HG02642 (cell line): ENCODE data around the gene AIFM2.
"Not testable (repeated sequence)": the region's sequence is repeated elsewhere in the genome, so short reads cannot be mapped to it uniquely, and the experiment has no call there.

Source experiments
- ATAC-seq: cut with Tn5 transposase; IDR thresholded peaks from one replicate; pipeline ENCODE4 v1.9.1; 2021; ENCODE audit warnings: mild to moderate bottlenecking; ENCODE audit not compliant: unreplicated experiment, poor library complexity

Gene AIFM2

GRCh38 chr10:70096705-70097420, 35.8 kb downstream of the AIFM2 start:
- no peak for ATAC-seq

DNA sequence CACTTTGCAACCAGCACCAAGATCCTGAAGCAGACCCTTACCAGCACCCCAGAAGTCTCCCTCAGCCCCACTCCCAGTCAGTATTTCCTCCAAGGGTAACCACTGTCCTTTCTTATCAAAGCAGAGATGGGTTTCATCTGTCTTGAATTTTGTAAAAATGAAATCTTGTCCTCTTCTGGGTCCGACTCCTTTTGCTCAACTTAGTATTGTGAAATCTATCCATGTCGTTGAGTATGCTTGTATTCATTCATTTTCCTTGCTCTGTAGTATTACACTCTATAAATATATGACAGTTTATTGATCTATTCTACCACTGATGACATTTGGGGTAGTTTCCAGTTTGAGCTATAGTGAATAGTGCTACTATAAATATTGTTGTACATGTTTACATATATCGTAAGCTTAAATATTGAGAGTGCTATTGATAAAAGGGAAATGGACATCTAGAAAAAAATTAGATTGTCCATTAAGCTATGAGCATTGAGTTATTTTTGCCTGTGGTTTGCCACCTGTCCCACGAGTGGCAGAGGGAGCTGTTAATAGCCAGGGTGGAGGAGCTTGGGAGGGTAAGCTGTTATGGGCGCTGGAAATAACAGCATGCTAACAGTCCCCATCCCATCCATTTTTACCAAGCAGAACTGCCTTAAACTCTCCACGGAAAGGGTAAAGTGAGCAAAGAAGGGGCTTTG, 36.5 kb downstream of the AIFM2 start:
- no peak for ATAC-seq

DNA sequence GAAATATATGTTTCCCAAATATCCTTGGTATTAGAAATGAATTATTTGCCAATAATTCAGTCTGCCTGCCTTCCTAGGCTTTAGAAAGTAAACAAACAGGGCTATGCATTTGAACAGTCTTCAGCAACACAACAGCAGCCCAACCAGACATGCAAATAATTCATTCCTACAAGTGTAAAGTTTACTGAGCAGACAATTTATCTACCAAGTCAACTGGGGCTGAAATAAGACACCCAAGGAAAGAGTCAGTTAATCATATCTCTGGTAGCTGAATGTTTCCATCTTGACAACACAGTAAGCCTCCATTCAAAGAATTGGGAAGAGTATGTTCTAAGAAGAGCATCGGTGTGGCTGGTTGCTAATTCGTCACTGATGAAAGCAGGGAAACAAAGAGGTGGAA, 38.4 kb downstream of the AIFM2 start:
- ATAC-seq = no peak

DNA sequence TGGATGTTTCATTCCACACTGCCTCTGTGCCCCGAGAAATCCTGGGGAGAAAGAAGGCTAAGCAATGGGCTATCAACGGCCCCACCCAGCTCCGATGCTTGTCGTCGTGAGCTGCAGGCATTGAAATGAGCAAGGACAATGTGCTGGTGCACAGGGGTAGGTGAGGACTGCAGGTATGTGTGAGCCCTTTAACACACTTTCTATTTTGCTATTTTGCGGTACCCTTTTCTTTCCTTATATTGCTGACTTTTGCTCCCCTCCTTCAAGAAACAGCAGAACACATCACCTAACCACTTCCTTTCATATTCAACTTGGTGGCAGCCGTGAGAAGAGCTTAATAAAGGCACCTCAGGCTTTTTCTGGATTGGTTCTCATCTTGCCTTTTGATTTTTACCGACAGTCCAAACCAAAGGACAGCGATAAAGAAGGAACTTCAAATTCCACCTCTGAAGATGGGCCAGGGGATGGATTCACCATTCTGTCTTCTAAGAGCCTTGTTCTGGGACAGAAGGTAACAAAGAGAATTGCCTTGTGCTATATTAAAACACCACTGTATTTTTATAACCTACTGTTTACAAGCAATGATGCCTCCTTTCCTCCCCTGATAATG, 39.2 kb downstream of the AIFM2 start:
- ATAC-seq = no peak

DNA sequence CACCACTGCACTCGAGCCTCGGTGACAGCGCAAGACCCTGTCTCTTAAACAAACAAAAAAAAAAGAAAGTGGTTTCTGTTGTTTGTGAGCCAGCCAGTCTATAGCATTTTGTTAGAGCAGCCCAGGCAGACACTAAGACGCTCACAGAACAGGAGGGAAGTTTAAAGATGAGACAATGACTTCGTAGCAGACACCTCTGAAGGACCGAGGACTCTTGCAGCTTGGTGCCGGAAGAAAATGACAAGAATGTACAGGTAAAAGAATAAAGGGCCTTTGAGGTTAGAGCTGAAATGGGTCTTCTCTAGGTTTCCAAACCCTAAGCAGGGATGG, 40.3 kb downstream of the AIFM2 start:
- ATAC-seq = no peak

- no peak for ATAC-seq
These were observed 41.7 kb downstream of the AIFM2 start for GRCh38 chr10:70090951-70091350.

GRCh38 chr10:70090013-70090412, 42.6 kb downstream of the AIFM2 start:
- ATAC-seq = no peak

DNA sequence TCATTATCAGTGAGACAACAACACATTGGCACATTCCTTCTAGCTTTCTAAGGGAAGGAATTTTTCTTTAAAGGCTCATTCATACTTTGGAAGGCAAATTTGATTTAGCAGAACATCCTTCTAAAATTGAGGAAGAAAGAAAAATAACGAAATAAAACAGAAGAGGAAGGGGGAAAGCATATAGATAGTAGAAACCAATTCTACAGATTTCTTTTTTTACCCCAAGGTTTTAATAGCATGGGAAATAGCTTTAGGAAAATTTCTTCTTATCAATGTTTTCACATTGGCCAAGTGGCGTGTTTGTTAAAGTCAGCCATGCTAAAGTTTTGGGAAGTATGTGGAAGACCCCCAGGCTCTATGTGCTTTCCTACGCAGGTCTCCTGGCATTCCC, 44.3 kb downstream of the AIFM2 start:
- no peak for ATAC-seq

DNA sequence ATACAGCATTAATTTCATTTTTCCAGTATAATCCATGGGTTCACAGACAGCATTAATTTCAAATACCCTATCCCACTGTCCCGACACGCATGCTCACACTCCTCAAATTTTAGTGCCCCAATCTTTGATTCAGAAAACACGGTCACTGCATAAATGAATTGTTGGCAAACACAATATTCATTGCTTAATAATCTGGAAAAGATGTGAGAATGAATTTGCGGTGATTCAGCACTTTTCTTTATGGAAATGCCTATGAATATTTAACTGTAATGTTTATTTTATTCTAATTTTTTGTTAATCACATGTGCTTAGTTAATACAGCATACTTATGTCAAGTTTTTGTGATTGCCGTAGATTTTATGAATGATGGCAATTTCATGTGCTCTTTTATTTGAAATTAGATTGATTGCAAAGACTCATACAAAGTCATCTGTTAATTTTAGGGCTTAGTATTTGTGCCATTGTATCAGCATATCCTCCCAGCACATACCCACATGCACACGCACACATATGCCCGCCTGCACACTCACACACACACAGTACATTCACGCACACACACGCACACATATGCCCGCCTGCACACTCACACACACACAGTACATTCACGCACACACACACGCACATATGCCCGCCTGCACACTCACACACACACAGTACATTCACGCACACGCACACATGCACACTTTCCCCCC, 44.9 kb downstream of the AIFM2 start:
- no peak for ATAC-seq

DNA sequence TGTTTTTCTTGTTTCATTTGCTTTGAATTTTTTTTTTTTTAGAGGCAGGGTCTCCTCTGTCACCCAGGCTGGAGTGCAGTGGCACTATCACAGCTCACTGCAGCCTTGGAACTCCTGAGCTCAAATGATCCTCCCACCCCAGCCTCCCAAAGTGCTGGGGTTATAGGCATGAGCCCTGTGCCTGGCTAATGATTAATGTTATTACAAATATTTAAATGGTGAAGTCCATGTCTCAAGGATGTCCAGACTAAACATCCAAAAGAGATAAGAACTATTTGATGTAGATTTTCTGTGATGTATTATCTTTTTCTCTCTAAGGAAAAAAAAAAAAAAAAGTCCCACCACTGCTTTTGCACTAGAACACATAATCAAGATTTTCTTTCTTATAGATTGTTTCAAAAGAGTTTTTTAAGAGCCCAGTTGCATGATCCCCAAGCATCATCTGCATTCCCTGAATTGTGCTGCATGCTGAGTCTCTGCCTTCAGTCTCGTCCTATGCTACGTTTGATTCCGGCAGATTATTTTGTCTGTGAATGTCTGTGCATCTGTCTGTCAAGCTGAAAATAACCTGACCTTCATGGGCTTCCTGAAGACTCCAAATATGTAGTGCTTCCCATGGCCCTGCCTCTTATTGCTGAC, 46.5 kb downstream of the AIFM2 start:
- no peak for ATAC-seq

DNA sequence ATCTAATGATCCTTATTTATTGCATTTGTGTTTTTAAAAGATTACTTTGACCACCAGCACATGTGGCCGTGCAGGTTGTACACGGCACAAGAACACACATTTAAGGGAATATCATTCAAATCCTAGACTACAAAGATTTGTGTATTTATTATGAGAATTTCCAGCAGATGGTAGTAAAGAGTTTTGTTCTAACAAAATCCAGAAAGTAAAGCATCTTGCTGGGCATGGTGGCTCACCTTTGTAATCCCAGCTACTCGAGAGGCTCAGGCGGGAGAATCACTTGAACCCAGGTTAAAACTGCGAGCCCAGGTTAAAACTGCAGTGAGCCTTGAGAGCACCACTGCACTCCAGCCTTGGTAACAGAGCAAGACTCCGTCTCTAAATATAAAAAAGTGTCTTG, 48.4 kb downstream of the AIFM2 start:
- ATAC-seq = no peak

- ATAC-seq = not testable (repeated sequence)
These were observed 51.8 kb downstream of the AIFM2 start for GRCh38 chr10:70080789-70081188.

GRCh38 chr10:70078937-70079336, 53.7 kb downstream of the AIFM2 start:
- ATAC-seq = no peak

DNA sequence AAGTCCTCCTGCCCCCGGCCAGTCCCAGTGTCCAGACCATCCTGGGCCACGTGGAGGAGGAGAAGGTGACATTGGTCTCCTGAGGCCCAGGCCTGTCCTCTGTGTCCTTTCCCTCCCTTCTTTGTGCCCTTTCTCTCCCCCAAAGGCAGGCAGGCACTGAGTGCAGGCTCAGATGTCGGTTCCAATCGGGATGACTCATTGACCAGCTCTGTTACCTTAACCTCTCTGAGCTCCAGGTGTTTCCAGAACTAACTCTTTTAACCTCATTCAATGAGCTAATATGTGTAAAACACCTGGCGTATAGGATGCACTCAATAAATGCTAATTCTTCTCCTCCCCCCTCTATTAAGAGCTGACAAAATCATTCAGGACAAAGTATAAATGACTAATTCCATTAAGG, 54.3 kb downstream of the AIFM2 start:
- no peak for ATAC-seq

- ATAC-seq = no peak
These were observed 57.7 kb downstream of the AIFM2 start for GRCh38 chr10:70074971-70075370.

- ATAC-seq = no peak
These were observed 58.5 kb downstream of the AIFM2 start for GRCh38 chr10:70074165-70074564.

GRCh38 chr10:70070834-70071233, 61.8 kb downstream of the AIFM2 start:
- no peak for ATAC-seq

- no peak for ATAC-seq
These were observed 63.3 kb downstream of the AIFM2 start for GRCh38 chr10:70069346-70069745.

DNA sequence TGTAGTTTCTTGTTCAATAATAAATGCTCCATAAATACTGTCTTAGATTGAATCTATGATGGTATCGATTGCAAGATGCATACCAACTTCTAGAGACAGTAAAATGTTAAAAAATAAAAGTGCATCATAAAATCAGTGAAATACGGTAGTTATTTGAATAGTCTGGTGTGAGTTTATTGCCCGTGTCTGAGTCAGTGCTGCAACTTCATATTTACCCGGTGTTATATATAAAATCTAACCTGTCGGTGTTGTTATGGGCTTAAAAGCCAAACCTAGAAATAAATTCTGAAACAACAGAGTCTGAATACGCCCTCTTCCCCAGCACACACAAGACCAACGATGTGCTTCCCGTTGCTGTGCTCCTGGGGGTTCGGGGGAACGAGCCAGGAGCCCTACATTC, 63.7 kb downstream of the AIFM2 start:
- no peak for ATAC-seq

DNA sequence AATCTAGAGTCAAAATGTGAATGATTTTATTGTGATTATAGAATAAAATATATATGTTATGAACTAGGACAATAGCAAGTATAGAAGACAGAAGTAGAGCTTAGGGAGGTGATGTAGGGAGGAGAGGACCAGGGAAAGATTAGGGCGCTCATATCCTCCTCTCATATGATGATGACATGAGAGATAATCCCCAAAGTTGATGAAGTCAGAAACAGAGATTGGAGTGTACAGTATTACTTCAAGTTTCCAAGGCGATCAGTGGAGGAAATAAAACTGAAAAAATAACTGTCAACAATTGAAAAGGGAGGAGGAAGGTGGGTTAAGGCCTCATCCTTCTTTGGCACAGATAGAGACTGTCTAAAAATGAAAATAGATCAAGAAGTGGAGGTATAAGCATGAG, 65.0 kb downstream of the AIFM2 start:
- ATAC-seq = no peak

GRCh38 chr10:70066190-70066589, 66.4 kb downstream of the AIFM2 start:
- ATAC-seq = no peak
